ENCODE results near the gene ZNF580.

ZNF580 gene

DNA sequence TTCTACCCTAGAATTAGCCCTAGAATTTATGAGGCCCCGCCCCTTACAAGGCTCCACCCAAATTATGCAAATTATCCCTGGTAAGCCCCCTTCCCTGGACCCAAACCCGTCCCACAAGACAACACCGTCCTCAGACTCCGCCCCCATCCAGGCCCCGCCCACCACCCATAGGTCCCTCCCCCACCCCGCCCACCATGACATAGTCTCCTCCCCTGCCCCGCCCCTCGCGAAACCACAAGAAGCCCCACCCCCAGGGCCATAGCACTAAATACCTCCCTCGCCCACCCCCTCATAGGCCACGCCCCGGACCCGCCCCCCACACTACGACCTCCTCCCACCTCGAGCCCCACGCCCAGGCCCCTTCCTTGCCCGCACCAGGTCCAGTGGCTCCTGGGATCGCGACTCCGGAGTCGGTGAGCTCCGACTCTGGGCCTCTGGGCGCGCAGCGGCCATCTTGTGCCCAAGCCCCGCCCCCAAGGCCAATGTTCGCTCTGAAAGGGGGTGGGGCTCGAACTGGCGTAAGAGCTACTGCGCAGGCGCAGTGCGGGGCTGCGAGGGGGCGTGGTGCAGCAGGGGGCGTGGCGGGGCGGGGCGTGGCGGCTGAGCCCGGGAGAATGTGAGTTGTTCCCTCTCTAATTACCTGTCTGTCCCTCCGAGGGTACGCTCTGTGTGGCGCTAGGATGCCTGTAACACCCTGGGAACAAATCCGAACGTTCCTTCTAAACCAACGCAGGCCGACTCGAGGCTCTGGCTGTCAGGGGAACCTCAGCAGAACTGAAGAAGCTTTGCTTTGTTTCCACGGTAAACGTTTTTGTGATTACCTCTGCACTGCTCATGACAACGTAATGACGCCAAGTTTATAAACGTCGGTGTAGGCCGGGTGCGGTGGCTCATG is 16.4 kb upstream of the ZNF580 start, which contains the start of gene ZNF784:
ZNF784 (minus strand) TSS at position 458 of the 895 bp plus-strand sequence; CDS start at position 453, 5 bp downstream.
- DNase-seq: peak; percentile 97

DNA sequence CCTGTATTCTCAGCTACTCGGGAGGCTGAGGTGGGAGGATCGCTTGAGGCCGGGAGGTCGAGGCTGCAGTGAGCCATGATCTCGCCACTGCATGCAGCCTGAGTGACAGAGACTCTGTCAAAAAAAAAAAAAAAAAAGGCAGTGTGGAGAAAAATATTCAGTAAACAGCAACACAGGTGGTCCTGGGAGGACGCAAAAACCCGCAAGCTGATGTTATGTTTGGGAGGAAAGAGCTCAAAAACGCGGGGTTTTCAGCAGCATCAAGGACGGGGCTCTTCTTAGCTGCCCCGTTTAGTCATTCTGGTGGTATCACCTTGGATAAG is 15.8 kb upstream of the ZNF580 start:
- DNase-seq: no peak

DNA sequence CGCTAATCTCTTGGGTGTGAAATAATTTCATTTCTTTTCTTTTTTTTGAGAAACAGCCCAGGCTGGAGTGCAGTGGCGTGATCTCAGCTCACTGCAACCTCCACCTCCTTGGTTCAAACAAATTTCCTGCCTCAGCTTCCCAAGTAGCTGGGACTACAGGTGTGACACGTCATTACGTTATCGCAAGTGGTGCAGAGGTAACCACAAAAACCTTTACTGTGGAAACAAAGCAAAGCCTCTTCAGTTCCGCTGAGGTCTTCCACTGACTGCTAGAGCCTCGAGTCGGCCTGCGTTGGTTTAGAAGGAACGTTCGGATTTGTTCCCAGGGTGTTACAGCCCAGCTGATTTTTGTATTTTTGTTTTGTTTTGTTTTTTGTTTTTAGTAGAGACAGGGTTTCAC is 14.5 kb upstream of the ZNF580 start:
- DNase-seq: no peak

GRCh38 chr19:55632463-55632834 is 8.4 kb upstream of the ZNF580 start:
- peak; percentile 97 for DNase-seq

GRCh38 chr19:55633861-55634260 is 6.9 kb upstream of the ZNF580 start:
- DNase-seq: no peak

DNA sequence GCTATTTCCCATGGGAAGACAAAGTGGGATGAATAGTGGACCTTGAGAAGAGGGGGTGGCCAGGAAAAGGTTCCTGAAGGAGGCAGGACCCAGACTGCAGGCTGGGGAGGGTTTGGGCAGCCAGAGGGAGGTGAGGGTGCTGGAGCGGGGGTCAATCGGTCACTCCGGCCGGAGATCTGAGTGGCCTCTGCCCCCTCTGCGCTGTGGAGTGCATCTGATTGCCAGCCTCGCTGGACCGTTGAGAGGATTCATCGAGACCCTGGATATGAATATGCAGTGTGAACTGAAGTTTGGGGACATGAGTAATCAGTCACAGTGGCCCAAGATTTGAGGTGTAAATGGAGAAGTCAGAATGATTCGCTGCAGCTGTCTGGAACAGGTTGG is 5.5 kb upstream of the ZNF580 start:
- DNase-seq: no peak

DNA sequence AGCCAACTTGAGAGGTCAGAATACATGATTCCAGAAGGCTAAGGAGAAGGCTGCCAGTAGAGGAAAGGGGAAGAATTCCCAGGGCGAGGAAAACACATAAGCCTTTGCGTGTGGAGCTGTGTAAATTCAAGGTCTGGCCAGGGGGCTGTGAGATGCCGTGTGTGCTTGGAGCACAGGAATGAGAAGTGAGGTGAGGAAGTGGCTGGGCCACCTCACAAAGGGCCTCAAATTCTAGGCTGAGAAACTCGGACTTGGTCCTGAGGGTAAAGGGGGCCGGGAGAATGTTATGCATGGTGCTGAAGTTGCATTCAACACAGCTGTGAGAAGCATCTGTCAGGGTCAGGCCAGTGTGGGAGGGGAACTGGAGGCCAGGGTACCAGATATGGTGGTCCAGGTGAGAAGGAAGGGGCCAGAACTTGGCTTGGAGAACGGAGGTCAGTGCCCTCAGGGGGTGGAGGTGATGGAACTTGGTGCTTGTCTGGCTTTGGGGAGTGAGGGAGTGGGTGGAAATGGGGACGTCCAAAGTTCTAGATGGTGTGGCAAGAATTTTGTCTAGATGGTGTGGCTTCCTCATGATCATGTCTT is 4.9 kb upstream of the ZNF580 start:
- DNase-seq: no peak

- no peak for DNase-seq
Observed at GRCh38 chr19:55636723-55637122, 4.1 kb upstream of the ZNF580 start.

DNA sequence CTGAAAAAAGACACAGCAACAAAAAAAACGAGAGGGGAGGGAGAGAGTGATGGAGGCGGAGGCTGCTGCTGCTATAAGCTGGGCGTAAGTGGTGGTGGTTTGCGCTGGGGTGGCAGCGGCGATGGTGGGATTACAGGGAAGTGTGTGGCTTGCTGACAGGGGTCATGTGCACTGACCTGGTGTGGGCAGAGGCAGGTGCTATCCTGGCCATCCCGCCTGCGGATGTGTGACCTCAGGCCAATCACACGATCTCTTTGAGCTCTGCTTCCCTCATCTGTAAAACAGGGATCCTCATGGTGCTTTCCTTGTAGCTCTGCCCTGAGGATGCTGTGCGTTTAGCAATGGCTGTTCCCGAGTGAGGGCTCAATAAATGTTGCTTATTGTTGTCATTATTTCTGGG is 3.3 kb upstream of the ZNF580 start:
- no peak for DNase-seq

DNA sequence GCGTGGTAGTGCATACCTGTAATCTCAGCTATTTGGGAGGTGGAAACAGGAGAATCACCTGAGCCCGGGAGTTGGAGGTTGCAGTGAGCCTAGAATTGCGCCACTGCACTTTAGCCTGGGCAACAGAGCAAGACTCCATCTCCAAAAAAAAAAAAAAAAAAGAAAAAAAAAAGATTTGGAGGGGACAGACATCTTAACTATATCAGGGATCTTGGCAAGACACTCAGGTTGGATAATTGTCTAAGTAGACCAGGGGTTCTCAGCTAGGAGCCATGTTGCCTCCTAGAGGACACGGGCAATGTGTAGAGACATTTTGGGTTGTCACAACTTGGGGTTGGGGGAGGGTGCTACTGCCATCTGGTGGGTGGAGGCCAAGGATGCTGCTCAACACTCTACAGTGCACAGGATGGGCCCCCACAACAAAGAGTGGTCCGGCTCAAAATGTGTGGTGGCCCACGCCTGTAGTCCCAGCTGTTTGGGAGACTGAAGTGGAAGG is 1.9 kb upstream of the ZNF580 start:
- peak; percentile 80 for DNase-seq

- DNase-seq: peak; percentile 70
Observed at GRCh38 chr19:55640043-55640576, 692 bp upstream of the ZNF580 start.

DNA sequence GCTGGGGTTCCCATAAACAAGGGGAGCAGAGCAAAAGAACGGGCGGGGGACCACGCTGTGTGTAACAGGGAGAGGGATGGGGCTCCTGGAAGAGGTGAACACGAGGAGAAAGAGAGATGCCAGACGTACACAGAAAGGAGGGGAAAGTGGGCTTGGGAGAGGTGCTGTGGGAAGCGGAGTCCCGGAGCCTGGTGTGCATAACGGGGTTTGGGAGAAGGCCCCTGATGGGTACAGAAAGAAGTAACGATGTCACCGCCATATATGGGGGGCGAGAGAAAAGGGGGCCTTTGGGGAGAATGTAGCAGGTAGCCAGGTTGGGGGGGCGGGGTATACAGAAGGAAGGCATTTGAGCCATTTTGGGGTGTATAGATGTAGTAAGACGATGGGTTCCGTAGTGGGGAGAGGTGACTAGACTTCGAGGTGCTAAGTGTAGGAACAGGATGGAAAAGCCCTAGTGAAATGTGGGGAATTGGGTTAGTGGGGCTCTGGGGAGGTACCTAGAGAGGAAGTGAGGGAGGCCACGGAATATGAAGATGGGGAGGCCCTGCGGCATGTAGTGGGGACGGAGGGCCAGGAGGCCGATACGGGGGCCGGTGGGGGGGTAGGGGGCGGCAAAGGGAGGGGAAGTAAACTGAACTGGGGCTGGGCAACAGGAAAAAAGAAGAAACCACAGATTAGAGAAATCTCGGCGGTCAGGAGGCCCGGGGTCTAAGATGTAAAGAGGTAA is 787 bp downstream of the ZNF580 start:
- DNase-seq: peak; percentile 64

GRCh38 chr19:55642153-55643002 is 1.6 kb downstream of the ZNF580 start:
- peak; percentile 66 for DNase-seq

GRCh38 chr19:55643003-55643886 is 2.4 kb downstream of the ZNF580 start, which contains the start of gene ZNF581:
Gene ZNF581, plus strand, starts transcription at chr19:55643649. Its CDS starts 923 bp downstream, at chr19:55644572.
- peak; percentile 85 for DNase-seq

GRCh38 chr19:55643887-55644176 is 3.0 kb downstream of the ZNF580 start:
- DNase-seq: no peak

- no peak for DNase-seq
Observed at GRCh38 chr19:55644191-55644833, 3.5 kb downstream of the ZNF580 start.

DNA sequence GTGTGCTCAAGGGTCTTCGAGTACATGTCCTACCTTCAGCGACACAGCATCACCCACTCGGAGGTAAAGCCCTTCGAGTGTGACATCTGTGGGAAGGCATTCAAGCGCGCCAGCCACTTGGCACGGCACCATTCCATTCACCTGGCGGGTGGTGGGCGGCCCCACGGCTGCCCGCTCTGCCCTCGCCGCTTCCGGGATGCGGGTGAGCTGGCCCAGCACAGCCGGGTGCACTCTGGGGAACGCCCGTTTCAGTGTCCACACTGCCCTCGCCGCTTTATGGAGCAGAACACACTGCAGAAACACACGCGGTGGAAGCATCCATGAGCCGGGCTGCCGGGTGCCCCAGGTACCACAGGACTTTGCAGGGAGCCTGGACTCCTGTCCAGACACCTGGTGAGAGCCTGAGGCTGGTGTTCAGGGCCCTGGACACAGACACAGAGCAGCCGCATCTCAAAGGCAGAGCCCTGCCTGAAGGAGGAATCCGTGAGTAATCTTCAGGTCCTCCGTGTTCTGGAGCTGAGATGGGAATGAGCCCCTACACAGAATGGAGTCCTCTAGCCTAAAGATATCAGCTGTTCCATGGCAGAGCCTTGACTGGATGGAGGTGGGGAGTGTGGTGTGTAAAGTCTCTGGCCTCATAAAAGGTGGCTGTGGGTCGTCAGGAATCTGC is 4.2 kb downstream of the ZNF580 start:
- DNase-seq: no peak

GRCh38 chr19:55645512-55645881 is 4.7 kb downstream of the ZNF580 start:
- DNase-seq: no peak

- DNase-seq: peak; percentile 78
Observed at GRCh38 chr19:55646889-55647731, 6.3 kb downstream of the ZNF580 start.
